HL-60/S4 treated with phorbol 12-myristate 13-acetate at 8.2 ng/mL for 4 days and 3 days (cell line): ENCODE measurements around the gene CPO.

Experiments
- in situ Hi-C: fragments of 300-500 bp; cut with MboI; formaldehyde crosslinking; loops from 2 replicates; pipeline ENCODE4 v1.15.0; 2022; ENCODE audit warnings: low sequenced_read_pairs

CPO gene

DNA sequence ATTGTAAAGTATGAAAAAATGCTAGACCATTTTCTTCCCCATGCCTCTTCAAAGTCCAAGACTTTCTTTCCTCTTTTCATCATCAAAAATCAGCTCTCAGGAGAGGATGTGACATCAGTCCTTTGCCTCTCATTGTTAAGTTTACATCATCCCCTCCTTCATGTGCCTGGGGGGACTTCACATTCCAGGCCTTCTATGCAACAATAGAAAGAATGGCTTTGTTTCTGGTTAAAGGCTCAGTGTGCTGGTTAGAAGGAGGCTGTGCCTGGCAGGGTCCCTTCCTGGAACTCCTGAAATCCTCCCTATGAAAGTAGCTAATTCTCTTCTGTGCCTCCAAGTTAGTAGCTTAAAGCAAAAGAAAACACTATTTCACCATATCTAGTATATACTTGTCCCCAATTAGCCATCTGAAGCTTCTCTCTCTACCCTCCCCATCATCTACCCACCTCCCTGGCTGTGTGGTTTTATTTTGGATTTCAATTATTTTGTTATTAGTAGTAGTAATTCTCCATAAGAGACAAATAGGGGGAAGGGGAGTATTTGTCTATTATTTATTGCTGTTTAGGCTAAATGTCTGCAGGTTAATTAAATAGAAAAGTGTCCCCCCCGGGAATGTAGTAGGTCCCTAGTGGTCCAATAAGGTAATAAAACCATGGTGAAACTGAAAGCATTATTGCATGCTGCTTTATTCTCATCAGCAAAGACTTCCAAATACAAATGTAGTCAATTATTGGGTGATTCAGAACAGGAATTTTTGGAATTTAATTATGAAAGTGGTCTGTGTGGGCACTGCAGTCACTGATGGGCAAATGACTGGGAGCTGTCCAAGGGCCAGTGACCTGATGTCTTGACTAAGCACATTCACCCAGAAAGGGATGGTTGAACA is 69.0 kb downstream of the CPO start:
- in situ Hi-C loops: no loop called here

DNA sequence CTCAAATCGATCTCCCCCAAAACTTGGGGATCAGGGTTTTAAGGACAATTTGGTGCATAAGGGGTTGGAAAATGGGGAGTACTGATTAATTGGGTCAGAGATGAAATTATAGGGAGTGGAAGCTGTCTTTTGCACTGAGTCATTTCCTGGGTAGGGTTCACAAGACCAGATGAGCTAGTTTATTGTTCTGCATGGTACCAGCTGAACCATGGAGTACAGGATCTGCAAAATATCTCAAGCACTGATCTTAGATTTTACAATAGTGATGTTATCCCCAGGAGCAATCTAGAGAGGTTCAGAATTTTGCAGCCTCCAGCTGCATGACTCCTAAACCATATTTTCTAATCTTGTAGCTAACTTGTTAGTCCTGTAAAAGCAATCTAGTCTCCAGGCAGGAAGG is 73.1 kb downstream of the CPO start:
- in situ Hi-C loops: no loop called here

DNA sequence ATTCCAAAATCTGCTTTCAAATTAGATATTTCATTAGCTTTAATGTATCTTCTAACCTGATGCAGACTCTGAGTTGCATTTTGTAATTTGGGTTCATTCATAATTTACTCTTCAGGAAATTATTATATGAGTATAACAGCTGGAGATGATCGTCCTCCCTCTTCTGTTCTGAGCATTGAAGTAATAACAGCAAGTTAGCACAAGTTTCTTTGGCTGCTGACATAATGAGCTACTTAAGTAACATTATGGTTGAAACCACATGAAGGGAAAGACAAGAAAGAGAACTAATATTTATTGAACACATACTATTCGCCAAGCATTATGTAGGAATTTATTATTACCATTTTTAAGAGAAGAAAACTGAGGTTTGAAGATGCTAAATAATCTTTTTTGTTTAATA is 75.1 kb downstream of the CPO start:
- in situ Hi-C loops: no loop called here

DNA sequence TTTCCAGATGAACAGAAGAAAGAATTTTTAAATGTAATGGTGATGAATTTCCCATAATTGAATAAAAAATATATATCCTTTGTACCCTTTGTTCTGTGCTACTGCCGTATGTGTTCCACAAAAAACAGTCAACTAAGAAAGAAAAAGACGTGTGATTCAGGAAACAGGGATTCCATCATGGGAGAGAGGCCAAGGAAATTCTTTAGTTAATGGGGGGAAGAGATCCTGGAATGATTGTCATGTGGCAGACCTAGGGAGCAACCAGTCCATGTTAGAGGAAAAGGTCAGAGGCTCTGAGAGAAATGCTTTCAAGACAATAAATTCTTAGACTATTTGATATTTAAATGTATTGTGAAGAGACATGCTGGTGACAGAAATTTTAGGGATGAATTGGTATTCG is 76.6 kb downstream of the CPO start:
- in situ Hi-C loops: no loop called here
